Chondrocyte (in vitro differentiated cells): ENCODE results near the gene RPL10. TPM values are rescaled to one million over a fixed set of nuclear protein-coding genes. Genes with fewer than 3 reads are reported as not detected.

Experiments used
- DNase-seq: peaks from one replicate; pipeline ENCODE4 v3.0.0; 2021; ENCODE audit warnings: mixed read lengths, low spot score
- H3K27ac Mint-ChIP-seq: one replicate; pipeline ENCODE4 v1.8.0; 2021; ENCODE audit warnings: mild to moderate bottlenecking, moderate library complexity, mixed read lengths; ENCODE audit not compliant: unreplicated experiment
- H3K27me3 Mint-ChIP-seq: 2 replicates; pipeline ENCODE4 v1.8.0; 2021; ENCODE audit warnings: low read depth, mixed read lengths
- H3K36me3 Mint-ChIP-seq: 2 replicates; pipeline ENCODE4 v1.8.0; 2021; ENCODE audit warnings: low read depth, mixed read lengths
- H3K4me1 Mint-ChIP-seq: 2 replicates; pipeline ENCODE4 v1.8.0; 2021; ENCODE audit warnings: low read depth, mild to moderate bottlenecking, mixed read lengths
- H3K4me3 Mint-ChIP-seq: one replicate; pipeline ENCODE4 v1.8.0; 2021; ENCODE audit warnings: mild to moderate bottlenecking, moderate library complexity, mixed read lengths; ENCODE audit not compliant: unreplicated experiment
- H3K9me3 Mint-ChIP-seq: 2 replicates; pipeline ENCODE4 v1.8.0; 2021; ENCODE audit warnings: low read depth, mixed read lengths
- CTCF ChIP-seq: fragments of 200-600 bp; sonication (generic); IDR thresholded peaks from 2 replicates; pipeline ENCODE4 v1.5.0; 2021; ENCODE audit warnings: antibody characterized with exemption, mild to moderate bottlenecking, moderate library complexity
- total RNA-seq: library from RNA; stranded (reverse); gene quantifications from 3 replicates; pipeline ENCODE4 v1.2.1, GENCODE V29; 2021

Gene RPL10
- total RNA-seq, 1 donor from 2014 or later, result 2,160 TPM

GRCh38 chrX:154353172-154353843 is 44.9 kb upstream of the RPL10 start:
- Mint-ChIP-seq H3K27ac (no peak overlapping the region), H3K36me3 (peaks cover 15% of the 10 kb centered on the region), H3K4me3 (no peak overlapping the region), H3K9me3 (no peaks in the 10 kb centered on the region), H3K27me3 (no peaks in the 10 kb centered on the region), H3K4me1 (peaks cover 8% of the 10 kb centered on the region)
- no peak for DNase-seq
- no peak for TF ChIP-seq CTCF

- Mint-ChIP-seq H3K27ac (no peak overlapping the region), H3K27me3 (no peaks in the 10 kb centered on the region), H3K4me3 (no peak overlapping the region), H3K4me1 (peaks cover 14% of the 10 kb centered on the region), H3K36me3 (peaks cover 19% of the 10 kb centered on the region), H3K9me3 (no peaks in the 10 kb centered on the region)
- TF ChIP-seq CTCF, result no peak
- no peak for DNase-seq
Measured at GRCh38 chrX:154354013-154354412, 44.2 kb upstream of the RPL10 start.

GRCh38 chrX:154354516-154354915 is 43.7 kb upstream of the RPL10 start:
- Mint-ChIP-seq H3K4me3 (no peak overlapping the region), H3K36me3 (peaks cover 19% of the 10 kb centered on the region), H3K9me3 (no peaks in the 10 kb centered on the region), H3K27ac (no peak overlapping the region), H3K27me3 (no peaks in the 10 kb centered on the region), H3K4me1 (peaks cover 14% of the 10 kb centered on the region)
- no peak for TF ChIP-seq CTCF
- DNase-seq, result no peak

GRCh38 chrX:154355094-154355775 is 42.9 kb upstream of the RPL10 start:
- peaks cover 19% of the 10 kb centered on the region for H3K36me3 Mint-ChIP-seq
- TF ChIP-seq CTCF, result no peak
- H3K27me3 Mint-ChIP-seq, result no peaks in the 10 kb centered on the region
- H3K4me1 Mint-ChIP-seq, result peaks cover 14% of the 10 kb centered on the region
- H3K4me3 Mint-ChIP-seq, result no peak overlapping the region
- DNase-seq, result no peak
- no peaks in the 10 kb centered on the region for H3K9me3 Mint-ChIP-seq
- no peak overlapping the region for H3K27ac Mint-ChIP-seq

- Mint-ChIP-seq H3K4me1 (peaks cover 14% of the 10 kb centered on the region), H3K27me3 (no peaks in the 10 kb centered on the region), H3K4me3 (no peak overlapping the region), H3K27ac (peak overlapping the region; percentile 68), H3K9me3 (no peaks in the 10 kb centered on the region), H3K36me3 (peaks cover 20% of the 10 kb centered on the region)
- TF ChIP-seq CTCF, result peak; percentile 23
- no peak for DNase-seq
Measured at GRCh38 chrX:154355776-154356140, 42.4 kb upstream of the RPL10 start.
